Measurements from ENCODE around the gene FNIP2.

- TF ChIP-seq FOXA1 (IDR thresholded peaks at IDR 0.05) (no peak), SP1 (IDR thresholded peaks at IDR 0.05) (no peak), FOXK2 (IDR thresholded peaks at IDR 0.05) (no peak), SUZ12 (IDR thresholded peaks at IDR 0.05) (no peak), LEF1 (IDR thresholded peaks at IDR 0.05; ENCODE audit: borderline replicate concordance) (no peak), ELF4 (IDR thresholded peaks at IDR 0.05) (no peak), BHLHE40 (IDR thresholded peaks at IDR 0.05; ENCODE audit: borderline replicate concordance) (no peak), TARDBP (IDR thresholded peaks at IDR 0.05) (no peak), ARNT (IDR thresholded peaks at IDR 0.05) (no peak), FOXM1 (IDR thresholded peaks at IDR 0.05; ENCODE audit: borderline replicate concordance) (no peak), HDGF (IDR thresholded peaks at IDR 0.05; ENCODE audit: borderline replicate concordance) (no peak), L3MBTL2 (conservative IDR thresholded peaks at IDR 0.05) (no peak)
Measured at GRCh38 chr4:158724637-158725036, 44.2 kb upstream of the FNIP2 start.

Data from HEK293T (cell line).